Endometrium (tissue), 2 donors: ENCODE results near the gene DCUN1D4.
"Not testable (repeated sequence)": the region's sequence is repeated elsewhere in the genome, so short reads cannot be mapped to it uniquely, and the experiment has no call there.

Experiments used
- FAIRE-seq: peaks from 2 replicates; lab custom pipeline; 2012; peaks lifted over from hg19 to GRCh38; lab: Jason Lieb, UNC
- donor health status: control.
- donor health status: control.

Gene DCUN1D4

DNA sequence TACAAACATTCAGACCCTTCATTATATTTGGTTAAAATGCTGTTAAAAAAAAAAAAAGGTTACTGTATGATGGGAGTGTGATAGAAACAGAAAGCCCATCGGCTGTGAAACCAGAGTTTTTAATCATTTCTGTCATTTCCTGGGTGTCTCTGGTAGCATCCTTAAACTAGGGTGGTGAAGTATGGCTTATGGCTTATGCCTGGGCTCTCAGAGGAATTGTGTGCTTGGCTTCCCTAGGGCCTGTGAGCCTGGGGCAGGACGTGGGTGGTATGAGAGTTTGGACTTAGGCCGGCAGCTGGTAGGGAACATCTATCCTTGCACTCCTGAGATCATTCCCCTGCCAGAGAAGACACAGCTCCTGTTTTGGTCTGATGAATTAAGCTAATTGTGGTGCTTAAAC lies 52.2 kb downstream of the DCUN1D4 start:
- FAIRE-seq, result no peak

DNA sequence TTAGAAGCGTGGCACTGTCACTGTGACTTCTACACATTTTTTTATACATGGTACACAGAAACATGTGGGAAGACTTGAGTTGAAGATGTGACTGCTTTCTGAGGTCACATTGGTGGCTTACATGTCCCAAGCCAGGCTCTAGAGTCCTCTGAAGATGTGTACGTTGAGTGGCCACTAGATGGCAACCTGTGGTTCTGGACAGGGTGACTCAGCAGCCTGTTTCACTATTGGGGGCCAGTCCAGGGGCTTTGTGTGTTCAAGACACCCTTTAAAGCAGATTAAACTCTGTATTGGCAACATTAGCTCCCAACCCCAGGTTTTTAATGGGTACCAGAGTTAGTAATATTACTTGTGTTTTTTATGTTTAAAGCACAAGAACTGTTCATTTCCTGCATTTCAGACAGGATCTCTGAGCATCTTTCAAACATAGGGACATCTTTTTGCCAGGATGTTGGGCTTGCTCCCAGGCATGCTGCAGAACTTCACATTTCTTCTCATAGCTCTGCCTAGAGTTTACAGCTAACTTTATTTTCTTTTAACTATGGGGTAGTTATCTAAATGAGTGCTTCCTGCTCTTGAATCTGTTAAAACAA lies 53.0 kb downstream of the DCUN1D4 start:
- FAIRE-seq, result no peak

DNA sequence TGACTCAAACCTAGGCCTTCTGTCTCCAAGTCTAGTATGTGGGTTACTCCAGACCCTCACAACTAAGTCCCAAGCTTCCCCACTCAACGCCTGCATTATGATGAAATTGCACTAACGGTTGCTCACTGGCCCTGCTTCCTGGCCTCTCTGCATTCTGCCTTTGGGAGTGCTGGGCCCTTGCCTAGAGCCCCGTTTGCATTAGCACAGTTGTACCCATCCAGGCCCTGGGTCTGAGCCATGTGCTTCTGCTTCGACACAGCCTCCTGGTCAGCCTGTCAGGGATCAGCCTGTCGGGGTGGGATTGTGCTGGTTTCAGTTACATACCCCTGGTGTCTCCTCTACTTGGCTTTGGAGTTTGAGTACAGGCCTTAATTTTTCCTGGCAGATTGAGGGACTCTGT lies 58.4 kb downstream of the DCUN1D4 start:
- FAIRE-seq, result no peak

DNA sequence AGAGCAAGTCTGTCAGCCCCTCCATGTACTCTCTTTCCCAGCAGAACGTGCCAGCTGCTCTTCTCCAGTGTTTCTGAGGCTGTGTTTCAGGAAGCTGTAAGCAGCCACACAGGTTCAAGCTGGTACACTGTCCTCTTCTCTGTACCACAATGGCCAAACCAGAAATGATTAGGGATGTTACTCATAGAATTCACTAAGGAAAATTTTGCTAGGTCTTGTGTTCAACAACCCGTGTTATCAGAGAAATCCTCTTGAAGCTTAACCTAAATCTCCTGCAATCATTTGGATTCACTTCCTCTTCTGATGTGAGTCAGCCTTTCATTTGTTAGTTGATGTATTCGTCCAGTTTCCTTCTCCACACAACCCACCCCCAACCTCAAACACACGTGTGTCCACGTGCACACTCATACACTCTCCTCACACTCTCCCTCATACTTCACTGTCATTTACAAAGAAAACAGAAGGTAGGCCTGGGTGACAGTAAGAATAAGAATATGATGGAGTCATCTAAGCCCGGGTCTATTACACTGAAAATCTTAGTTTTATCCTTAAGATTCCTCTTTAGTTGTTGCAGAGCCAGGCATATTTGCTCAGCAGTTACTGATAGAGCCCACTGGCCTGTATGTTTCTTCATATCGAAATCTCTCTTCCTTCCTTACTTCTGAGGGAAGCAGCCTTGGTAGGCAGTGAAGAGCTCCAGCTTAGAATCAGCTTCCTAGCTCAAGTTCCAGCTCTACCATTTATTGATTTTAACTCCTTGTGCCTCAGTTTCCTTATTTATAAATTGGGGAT lies 63.4 kb downstream of the DCUN1D4 start:
- no peak for FAIRE-seq

DNA sequence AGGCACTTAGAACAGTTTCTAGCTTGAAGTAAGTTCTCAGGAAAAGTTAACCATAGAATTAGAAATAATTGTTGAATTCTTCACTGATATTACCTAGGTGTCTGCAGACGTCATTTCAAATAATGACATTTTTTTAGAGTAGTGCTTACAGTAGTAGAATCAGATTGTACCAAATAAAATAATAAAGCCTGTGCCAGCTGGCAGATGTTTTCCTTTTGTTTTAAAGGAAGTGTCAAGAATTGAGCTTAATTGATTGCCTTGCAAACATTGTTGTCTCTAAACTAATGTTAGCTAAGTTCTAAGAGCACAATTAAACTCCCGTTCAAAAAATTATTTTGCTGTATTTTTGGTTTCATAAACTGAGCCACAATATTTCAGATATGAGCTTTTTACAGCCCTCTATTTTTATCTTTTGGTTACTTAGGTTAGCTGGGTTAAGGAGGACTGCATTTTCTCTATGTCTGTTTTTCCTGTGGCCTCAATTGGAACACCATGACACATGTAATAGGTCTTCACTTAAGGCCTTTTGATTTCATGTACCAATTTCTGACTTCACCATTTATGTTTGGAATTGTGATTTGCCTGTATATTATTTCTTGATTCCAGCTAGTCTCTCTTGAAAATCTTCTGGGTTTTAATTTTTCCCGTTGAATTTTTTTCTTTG lies 64.2 kb downstream of the DCUN1D4 start:
- FAIRE-seq, result no peak

DNA sequence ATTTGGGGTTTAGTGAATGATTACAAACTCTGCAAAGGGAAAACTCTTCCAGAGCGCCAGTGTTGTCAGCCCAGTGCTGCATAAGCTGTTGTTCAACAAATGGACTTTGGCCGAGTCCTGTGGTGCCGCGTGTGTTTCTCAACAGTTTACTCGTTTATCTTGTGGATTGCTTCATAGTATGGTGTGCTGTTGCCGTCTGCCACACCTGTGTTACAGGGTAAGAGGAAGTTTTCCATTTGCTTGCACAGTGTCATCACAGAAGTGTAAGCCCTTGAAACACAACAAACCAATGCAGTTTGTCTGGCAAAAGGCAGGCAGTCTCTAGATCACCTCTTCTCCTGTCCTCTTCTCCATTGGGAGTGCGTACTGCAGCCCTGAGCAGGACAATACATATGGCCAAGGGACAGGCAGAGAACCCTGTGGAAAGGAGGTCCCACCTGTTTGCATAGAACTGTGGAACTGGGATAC lies 66.3 kb downstream of the DCUN1D4 start:
- no peak for FAIRE-seq

DNA sequence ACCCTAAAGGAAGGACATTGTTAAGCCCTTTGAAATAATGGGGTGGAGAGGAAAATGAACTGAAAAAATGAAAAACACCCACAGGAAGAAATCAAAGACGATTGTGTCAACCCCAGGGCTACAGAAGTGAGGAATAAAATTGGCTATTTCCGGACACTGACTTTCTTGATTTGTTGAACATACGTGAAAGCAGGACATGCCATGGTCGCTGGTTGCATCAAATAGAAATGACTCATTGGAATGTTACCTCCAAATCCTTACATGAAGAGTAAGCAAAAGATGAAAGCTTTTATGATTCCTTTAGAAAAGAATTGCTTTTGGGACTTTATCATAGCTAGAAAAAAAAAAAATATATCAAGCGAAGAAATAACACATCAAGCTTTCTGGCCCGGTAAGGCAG lies 75.3 kb downstream of the DCUN1D4 start:
- FAIRE-seq, result no peak

DNA sequence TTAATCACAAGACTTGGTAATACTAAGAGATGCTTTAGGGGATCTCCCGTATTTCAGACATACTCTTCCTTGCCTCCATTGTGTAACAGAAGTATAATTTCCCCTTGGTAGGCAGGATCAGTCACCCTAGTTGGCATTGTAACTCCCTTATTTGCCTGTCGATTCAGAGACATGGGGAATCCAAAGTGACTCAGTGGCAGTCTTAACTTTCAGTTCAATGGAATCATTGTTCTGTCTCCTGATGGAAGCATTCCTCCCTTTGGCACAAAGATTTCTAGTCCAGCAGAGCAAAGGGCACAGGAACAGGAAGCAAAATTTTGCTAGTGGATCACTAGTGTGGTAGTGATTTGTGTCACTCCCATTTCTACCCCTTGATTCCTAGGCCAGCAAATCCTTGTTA lies 80.4 kb downstream of the DCUN1D4 start:
- no peak for FAIRE-seq

DNA sequence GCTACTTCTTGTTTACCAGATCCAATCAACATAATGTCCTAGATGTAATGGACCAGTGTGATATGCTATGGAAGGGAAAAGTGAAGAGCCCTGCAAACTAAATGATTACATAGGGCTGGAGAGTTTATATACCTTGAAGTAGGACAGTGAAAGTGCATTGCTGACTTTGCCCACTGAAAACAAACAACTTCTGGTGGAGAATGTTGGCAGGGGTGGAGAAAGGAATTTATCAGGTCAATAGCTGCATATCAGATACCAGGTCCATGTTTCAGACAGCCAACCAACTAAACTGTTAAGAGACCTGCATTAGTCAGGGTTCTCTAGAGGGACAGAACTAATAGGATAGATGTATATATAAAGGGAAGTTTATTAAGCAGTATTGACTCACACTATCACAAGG lies 82.4 kb downstream of the DCUN1D4 start:
- FAIRE-seq, result no peak

DNA sequence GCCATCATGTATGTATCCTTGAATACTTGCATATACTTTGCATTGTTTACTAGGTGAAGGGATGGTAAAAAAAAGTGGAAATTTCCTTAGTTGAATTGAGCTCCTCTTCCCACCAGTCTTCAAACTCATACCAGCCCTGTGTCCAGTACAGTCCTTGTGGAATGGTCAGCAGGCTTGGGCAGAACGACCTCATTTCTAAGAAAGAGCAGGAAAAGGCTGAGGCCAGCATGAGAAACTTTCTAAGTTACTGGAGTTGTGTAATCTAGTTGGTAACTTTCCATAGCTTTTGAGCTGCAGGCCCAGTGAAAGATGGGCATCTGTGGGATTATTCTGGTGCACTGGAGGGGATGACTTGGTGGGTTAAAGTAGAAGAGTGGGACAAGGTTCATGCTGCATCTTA lies 87.6 kb downstream of the DCUN1D4 start:
- FAIRE-seq, result no peak

DNA sequence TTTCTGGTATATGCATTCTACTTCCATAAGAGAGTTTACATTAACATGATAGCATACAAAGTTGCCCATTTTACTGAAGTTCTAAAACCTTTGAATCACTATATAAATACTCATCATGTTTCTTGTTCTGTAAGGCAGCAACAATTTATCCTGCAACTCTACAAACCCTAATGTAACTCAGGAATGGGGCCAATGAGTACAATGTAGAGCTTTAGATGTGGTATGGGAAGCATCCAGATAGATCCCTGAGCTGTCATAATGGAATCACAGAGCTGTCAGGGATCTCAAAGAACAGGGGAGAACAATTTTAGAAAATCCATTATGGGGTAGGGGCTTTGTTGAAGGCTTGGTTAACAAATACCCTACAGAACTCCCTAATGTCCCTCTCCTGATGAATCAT lies 88.5 kb downstream of the DCUN1D4 start:
- FAIRE-seq, result no peak

DNA sequence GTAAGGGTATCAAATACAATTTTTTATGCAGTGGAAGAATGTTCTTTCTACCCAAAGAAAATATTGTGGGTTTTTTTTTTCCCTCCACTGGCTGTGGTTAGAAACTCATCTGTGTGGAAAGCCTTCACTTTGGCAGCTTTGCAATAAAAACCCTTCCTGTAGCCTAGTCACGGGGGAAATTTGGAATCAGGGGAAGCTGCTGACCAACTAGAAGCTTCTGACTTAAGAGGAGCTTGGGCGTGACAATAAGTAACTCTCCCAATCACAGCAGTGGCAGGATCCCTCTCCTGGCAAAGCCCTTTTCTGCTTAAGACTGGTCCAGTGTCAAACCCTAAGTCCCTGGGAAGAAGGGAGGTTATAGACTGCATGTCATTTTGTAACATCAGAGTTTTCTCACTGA lies 89.3 kb downstream of the DCUN1D4 start:
- FAIRE-seq, result no peak

DNA sequence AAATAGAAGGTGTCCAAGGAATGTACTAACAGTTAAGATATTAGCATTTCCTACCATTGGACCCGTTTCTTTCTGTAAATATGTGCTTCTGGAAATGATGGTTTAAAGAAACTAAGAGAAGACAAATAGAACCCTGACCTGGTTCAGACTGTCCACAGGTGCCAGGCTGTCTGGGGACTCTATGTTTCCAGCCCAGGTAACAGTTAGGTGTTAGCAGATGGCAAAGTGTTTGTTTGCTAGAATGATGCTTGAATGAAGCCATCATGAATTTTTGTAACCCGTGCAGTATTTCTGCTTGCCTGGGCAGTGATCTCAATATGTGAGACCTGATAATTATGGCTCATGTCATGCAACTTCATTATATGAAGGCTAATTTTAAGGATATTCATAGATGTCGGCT lies 89.7 kb downstream of the DCUN1D4 start:
- FAIRE-seq, result no peak

DNA sequence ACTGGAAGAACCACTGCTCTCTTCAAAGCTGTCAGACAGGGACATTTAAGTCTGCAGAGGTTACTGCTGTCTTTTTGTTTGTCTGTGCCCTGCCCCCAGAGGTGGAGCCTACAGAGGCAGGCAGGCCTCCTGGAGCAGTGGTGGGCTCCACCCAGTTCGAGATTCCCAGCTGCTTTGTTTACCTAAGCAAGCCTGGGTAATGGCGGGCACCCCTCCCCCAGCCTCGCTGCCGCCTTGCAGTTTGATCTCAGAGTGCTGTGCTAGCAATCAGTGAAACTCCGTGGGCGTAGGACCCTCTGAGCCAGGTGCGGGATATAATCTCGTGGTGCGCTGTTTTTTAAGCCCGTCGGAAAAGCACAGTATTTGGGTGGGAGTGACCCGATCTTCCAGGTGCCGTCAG lies 97.5 kb downstream of the DCUN1D4 start:
- not testable (repeated sequence) for FAIRE-seq

DNA sequence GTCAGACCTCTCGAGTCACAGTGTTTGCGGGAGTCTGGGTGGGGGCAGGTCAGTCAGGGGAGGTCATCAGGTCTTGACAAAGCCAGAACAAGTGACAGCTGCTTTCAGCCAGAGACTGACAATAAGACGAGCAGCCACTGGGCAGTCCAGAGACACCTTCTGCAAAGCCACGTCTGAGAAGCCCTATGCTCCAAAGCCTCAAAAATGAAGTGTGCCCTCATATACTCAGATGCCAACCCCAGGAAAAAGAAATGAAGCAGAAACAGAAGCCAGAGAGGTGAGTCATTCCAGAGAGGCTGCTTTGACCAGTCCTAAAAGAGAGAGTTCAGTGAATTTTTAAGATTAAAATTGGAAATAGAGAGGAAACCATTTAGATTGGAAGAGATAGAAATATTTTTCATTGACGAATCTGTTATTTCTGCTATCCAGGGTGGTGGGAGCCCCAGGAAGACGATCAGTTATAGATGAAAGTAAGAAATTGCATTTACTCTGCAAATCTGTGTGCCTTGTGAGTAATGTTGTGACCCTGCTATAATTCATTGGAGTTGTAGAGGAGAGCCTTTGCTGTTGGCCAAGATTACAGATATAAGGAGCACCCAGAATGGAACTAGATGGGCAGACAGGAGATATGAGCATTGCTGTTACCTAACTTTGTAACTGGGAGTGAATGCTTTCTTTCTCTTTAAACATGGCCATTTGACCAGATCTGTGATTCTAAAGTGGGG lies 99.3 kb downstream of the DCUN1D4 start:
- no peak for FAIRE-seq

DNA sequence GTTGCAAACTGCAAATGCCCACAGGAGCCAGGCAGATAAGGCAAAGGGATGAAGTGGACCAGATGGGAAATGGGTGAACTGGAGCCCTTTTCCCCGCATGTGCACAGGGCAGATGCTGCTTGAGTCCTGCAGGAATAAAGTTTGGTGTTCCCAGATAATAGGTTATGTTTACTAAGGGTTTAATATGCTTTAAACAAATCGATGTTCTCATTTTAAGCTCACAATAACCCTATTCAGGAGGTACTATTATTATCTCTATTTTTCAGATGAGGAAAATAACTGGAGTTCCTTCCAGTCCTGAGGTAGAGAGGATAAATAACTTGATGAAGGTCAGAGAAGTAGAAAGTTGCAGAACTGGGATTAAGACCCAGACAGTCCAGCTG lies 99.9 kb downstream of the DCUN1D4 start:
- FAIRE-seq, result no peak

DNA sequence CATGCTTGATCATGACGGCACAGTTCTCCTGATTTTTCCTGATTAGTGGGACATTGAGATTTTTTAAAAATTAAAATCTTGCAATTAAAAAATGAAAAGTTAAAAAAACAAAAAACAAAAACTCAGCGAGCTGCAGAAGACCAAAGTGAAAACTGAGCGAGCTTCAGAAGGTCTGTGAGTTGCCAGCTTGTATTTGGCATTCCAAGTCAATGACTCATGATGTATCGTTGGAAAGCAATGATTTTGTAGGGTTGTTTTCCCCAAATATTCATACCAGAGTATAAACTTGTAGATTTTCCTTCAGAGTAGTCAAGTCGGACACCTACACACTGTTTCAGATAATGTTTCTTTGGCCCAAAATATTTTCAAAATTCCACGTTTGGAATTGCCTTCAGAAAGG lies 100.3 kb downstream of the DCUN1D4 start:
- no peak for FAIRE-seq

DNA sequence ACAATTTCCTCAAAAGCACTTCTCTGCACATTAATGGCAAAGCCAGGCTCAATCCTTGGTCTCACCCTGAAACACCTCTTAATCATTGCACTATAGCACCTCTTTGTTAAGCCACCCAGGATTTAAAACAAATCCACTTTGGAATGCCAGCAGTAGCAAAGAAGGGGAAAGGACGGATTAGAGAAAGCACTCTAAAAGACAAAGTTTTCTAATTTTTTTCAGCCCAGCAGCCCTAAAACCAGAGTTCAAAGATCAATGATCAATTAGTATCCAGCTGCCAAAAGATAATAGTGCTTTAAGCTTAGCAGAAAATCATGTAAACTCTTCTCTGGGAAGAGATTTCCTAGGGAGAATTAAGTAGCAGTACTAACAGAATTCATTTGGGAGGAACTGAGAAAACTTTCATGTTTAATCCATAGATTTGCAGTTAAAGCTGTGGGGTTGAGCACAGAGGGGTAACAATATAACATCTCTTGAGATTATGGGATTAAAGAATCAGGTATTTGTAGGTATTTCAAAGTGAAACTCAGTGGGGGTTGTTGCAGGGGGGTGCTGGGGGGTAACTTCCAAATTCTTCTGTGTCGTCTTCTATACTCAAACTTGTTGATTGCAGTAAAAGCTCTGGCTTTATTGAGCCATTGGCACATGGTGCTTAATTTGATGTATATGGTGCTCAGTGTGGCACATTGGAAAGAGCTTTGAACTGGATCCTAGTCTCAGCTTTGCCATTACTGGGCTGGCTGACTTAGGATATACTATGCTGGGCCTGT lies 115.4 kb downstream of the DCUN1D4 start:
- FAIRE-seq, result no peak

DNA sequence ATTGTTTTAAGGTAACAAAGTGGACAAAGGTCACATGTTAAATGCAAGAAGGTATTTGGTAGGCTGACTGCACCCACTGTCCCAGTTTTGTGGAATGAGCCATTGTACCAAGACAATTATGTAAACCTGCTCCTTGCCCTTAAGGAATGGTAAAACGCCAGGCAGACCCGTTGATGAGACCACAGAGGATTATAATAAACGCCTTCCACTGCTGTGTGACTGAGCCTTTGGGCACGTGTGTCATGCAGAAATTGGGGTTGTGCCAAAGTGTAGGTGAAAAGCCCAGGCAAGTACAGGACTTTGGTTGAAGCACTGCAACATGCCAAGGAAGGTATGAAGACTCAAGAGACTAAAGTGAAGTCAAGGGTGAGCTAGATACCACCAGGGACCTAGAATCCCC lies 117.5 kb downstream of the DCUN1D4 start:
- no peak for FAIRE-seq

DNA sequence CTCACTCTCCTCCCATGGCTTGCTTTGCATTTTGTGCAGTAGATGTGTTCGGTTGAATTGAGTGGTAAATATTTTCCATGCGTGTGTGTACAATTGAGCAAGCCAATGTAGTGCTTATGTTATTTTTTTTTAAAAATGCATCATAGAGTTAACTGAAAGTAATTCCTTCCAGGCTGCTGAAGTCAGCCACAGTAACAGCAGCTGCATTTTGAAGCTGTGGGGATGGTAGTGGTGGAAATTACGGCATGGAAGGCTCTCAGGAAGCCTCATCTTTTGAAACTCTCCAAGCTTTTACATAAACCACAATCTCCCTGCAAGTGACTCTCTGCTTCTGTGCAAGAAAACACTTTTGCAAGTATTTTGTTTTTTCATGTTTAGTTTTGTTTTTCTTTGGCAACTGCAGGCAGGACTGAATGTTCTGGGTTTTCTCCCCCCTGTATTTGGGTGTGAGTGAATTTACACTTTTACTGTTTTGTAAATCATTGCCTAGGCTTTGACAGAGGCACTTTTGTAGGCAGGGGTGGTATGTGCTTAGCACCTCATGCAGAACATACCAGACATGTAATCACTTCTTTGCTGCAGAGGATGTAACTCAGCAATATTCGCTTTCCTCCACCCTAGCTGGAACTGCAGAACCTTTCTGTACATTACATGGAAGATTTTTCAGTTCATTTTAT lies 121.0 kb downstream of the DCUN1D4 start:
- no peak for FAIRE-seq

DNA sequence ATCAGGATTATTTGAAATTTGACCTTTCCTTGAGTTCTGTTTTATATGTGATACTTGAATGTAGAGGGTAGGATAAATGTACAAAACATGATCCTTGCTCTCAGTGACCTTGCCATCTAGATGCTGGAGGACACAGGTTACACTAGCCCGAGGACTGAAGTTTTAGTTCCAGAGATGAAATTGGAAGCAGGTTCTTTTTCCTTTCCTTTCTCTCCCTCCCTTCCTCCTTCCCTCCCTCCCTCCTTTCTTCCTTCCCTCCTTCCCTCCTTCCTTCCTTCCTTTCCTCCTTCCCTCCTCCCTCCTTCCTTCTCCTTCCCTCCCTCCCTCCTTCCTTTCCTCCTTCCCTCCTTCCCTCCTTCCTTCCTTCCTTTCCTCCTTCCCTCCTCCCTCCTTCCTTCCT lies 122.9 kb downstream of the DCUN1D4 start:
- no peak for FAIRE-seq
